NB4 (cell line): ENCODE data around the gene CALCA.

ENCODE experiments used
- DNase-seq: peaks from one replicate; pipeline ENCODE4 v3.0.0; 2010; ENCODE audit warnings: low read depth
- H3K4me3 ChIP-seq: one replicate; pipeline ENCODE4 v1.5.1; 2011; ENCODE audit warnings: mild to moderate bottlenecking, low read depth, low read length, moderate library complexity
- CTCF ChIP-seq: IDR thresholded peaks from one replicate; pipeline ENCODE4 v1.5.1; 2012; ENCODE audit warnings: low read depth, low read length
- MAX ChIP-seq: IDR thresholded peaks from 2 replicates; pipeline ENCODE4 v1.6.1; 2011; ENCODE audit warnings: low read depth, low read length
- MYC ChIP-seq: IDR thresholded peaks from 2 replicates; pipeline ENCODE4 v1.6.1; 2011; ENCODE audit warnings: low read depth, low read length
- POLR2A ChIP-seq: IDR thresholded peaks from 2 replicates; pipeline ENCODE4 v1.6.1; 2011; ENCODE audit warnings: mild to moderate bottlenecking; ENCODE audit not compliant: insufficient read length; ENCODE audit errors: extremely low read depth

The CALCA gene

DNA sequence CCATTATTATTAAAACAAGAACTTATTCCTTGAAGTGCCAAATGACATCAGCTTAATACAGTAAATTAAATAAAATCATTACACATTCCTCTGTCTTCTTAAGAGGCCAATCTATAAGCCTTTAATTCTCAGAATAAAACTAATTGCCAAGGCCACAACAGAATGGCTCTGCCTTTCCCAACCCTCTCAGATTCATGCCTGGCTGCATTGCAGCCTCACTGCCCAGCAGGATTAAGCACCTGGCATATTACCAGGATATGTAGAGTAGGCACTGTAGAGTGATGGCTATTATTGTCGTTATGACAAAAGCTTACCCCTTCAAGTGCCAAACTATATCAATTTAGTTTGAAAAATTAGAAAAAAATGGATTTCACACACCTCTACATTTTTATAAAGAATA is 9.4 kb upstream of the CALCA start:
- no peak for DNase-seq
- H3K4me3 ChIP-seq, result no peak overlapping the region
- TF ChIP-seq MAX (no peak), CTCF (no peak), POLR2A (no peak), MYC (no peak)

DNA sequence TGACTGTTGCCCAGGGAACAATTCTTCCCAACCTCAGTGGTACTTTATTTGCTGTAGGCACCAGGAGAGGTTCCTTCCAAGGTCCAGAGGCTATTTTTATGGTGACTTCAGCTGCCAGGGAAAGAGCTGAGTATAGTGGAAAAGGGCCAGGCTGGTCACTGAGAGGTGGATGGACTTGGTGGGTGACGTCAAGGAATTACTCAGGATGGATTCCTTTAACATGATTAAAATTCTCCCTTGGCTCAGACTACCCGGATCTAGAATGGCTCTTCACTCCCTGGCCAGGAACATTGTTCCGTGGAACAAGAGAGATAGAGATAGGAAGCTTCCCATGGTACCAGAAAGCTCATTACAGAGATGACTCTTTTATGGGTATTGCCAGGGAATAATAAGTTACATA is 8.7 kb upstream of the CALCA start:
- no peak for TF ChIP-seq MAX
- no peak for TF ChIP-seq POLR2A
- TF ChIP-seq CTCF, result no peak
- no peak for TF ChIP-seq MYC
- no peak overlapping the region for H3K4me3 ChIP-seq
- no peak for DNase-seq

- DNase-seq, result no peak
- no peak overlapping the region for H3K4me3 ChIP-seq
- TF ChIP-seq MAX (no peak), POLR2A (no peak), CTCF (no peak), MYC (no peak)
Measured at GRCh38 chr11:14977101-14977880, 5.1 kb upstream of the CALCA start.

DNA sequence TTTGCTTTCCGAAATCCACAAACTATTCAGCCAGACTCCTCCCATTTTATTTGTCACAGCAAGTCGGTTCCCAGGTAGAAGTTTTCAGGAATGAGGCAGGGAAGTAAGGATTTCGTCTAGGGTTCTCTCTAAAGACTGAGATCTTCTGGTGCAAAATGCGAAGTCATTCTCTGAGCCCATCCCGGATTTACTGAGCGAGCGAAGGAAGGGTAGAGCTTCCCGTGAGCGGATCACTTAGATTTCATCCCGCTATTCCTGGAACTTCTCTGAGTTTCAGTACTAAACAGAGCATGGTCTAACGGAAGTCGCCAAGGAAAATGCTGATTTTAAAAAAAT is 3.1 kb upstream of the CALCA start:
- no peak for DNase-seq
- H3K4me3 ChIP-seq, result no peak overlapping the region
- TF ChIP-seq MYC, result no peak
- TF ChIP-seq POLR2A, result no peak
- TF ChIP-seq CTCF, result no peak
- TF ChIP-seq MAX, result no peak

DNA sequence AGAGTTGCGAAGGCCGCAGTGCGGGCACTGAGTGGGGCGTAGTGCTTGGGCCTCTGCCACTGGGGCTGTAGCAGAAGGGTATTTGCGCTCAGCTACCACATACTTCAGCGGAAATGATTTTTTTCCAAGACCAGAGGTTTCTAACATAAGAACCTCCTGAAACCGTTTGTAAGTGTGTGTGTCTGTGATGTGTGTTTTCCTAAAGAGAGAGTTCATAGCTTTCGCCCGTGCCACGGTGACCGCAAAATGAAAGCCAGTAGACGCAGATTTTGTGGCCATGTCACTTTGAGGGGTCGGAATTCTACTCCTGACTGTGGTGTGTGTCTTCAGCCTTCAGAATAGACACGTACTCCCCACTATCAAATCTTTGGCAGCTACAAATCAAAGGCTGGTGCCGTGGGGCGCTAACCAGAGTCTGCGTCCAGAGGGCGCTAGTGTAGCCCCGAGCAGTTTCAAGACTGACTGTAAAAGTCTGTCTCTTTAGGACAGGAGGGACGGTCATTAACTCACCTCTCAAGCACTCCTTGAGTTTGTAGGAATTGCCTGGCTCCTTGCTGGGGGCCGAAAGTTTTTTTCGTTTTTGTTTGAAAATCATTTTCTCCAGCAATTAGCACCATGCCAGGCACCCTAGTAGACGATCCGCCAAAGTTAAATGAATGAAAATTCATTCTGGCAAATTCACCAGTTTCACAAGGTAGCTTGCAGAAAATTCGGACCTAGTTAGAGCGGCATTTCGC is 2.5 kb upstream of the CALCA start:
- no peak overlapping the region for H3K4me3 ChIP-seq
- no peak for TF ChIP-seq POLR2A
- TF ChIP-seq CTCF, result peak; percentile 88
- peak; percentile 62 for DNase-seq
